NCI-H1436 (cell line): ENCODE data around the gene NF2.

Experiments
- DNase-seq: peaks from one replicate; lab custom pipeline; 2025; lab: John Stamatoyannopoulos, UW

The NF2 gene

DNA sequence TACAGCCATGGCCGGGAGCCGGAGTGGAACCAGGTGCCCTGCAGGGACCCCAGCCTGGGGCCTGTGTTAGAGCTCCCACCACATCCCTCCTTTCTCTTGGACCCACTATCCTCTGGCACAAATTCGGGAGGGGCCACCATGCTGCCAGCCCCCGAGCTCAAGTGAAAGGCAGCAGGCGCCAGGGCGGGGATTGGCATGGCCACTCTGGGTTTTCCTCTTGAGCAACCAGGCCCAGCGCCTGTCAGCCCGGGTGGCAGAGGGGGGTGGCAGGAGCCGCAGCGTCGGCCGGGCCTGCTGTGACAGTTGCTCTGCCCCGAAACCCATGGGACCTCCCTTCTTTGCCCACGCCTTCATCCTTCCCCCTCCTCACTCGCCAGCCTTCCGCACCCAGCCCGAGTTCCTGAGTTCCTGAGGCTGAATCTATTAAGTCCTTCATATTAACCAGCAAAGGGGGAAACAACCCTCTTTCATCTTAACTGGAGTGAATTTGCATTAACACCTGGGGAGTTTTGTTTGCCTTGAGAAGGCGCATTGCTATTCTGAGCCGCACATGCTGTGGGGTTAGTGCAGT, 99.6 kb downstream of the NF2 start:
- no peak for DNase-seq

DNA sequence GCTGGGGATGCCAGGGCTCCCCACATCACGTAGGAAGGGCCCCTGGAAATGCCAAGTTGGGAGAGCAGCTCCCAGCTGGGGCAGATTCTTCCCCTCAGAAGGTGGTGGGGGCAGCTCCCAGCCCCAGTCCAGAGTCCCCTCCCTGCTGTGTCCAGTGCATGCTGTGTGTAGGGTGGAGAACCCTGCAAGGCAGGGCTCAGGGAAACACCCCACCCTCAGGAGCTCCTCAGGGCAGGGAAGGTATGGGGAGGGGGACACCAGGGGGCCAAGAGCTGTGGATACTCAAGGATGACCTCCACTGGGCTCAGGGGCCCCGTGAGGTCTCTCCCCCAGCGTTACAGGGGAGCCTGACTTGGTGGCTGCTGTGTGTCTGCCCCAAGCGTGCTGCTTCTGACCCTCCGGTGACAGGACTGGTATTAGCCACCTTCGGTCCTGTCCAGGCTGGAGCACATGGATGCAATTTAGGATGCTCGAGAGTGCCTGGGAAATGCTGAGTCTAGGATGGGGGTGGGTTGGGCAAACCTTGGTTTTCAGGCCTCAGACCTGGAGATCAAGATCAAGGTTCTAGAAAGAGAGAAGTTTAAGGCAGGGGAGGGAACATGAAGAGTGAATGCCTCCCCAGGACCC, 100.2 kb downstream of the NF2 start:
- DNase-seq, result no peak

DNA sequence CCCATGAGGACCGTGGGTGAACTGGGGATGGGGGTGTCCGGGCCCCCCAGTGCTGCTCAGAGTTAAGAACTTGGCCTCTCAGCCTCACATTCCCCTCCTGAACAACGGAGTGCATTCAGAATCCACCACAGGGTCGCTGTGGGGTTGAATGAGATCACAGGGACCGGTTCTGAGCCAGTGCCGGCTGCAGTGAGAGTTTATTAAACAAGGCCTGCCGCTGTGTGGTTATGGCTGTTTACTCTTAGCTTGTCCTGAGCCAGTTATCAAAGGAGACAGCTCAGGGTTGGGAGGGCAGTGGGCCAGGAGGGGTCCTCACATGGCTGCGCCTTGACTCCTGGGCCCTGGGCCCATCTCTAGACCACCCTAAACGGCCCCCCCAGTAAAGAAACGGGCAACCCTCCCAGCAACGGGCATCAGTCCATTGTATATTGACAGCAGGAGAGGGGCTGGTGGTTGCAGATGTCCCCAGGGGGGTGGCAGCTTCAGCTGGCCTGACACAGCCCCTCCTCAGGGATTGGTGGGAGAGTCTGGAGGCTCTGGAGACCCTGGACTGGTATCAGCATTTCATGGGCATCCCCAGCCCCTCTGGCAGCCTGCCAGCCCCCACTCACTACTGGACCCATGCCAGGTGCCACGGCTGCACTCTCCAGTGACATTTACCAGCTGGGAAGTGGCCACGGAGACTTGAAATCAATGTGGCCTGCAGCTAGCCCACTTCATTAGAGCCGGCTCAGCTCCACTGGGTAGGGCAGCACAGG, 101.3 kb downstream of the NF2 start:
- DNase-seq, result no peak

- no peak for DNase-seq
These were observed 102.2 kb downstream of the NF2 start for GRCh38 chr22:29705651-29706050.

DNA sequence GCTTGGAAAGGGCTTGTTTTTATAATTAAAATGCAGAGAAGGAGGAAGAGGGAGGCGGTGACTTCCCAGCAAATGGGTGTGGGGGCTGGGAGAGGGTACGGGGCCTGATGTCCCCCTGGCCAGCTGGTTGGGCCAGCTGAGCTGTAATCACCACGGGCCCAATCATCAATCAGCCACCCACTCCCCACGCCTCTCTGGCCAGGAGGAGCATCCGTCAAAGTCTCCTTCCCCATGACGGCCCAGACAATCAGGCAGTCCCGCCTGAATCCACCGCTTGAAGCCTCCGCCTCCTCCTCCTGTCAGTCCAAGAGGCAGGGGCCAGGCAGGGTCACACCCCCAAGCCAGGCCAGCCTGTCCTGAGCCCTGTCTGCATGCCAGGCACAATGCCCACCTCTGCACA, 103.1 kb downstream of the NF2 start:
- peak; percentile 23 for DNase-seq

- DNase-seq, result peak; percentile 51
These were observed 103.6 kb downstream of the NF2 start for GRCh38 chr22:29707010-29707409.

GRCh38 chr22:29707471-29707870, 104.0 kb downstream of the NF2 start:
- no peak for DNase-seq

- DNase-seq, result no peak
These were observed 106.8 kb downstream of the NF2 start for GRCh38 chr22:29710193-29710592.

GRCh38 chr22:29710922-29711593, 107.6 kb downstream of the NF2 start:
- DNase-seq, result no peak

DNA sequence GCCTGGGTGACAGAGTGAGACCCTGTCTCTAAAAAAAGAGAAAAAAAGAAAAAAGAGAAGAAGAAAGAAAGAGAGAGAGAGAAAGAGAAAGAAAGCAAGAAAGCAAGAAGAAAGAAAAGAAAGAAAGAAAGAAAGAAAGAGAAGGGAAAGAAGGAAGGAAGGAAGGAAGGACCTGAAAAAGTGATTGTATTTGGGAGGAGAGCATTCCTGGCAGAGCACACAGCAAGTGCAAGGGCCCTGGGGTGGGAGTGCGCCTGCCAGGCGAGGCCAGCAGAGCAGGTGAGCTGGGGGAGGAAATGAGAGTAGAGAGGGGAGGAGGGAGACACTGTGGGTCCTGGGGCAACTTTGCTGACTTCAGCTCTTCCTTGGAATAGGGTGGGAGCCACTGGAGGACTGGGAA, 108.7 kb downstream of the NF2 start:
- no peak for DNase-seq

DNA sequence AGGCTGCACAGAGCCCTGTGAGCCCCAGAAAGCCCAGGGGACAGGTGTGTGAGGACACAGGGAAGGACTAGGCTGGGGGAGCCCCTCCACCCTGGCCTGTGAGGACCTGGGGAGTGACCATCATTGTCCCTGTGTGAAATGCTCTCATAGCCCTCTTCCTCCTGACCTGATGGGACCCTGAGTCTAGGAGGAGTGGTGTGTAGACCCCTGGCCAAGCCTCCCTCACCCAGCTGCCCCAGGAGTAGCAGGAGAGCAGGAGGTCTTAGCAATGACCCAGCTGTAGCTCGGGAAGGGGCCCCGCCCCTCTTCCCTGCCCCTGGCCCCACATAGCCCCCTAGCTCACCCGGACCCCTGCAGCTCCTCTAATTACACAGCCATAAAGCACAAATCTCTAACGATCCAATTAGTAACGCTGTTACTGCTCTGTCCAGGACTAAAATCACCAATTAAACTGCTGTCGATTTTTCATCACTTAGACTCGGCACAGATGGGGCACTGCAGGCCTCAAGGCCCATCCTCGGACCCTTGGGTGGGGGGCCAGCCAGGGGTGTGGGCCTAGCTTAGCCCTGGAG, 109.8 kb downstream of the NF2 start:
- DNase-seq, result no peak

GRCh38 chr22:29715240-29715639, 111.8 kb downstream of the NF2 start:
- no peak for DNase-seq

GRCh38 chr22:29715705-29716104, 112.3 kb downstream of the NF2 start:
- DNase-seq, result no peak

DNA sequence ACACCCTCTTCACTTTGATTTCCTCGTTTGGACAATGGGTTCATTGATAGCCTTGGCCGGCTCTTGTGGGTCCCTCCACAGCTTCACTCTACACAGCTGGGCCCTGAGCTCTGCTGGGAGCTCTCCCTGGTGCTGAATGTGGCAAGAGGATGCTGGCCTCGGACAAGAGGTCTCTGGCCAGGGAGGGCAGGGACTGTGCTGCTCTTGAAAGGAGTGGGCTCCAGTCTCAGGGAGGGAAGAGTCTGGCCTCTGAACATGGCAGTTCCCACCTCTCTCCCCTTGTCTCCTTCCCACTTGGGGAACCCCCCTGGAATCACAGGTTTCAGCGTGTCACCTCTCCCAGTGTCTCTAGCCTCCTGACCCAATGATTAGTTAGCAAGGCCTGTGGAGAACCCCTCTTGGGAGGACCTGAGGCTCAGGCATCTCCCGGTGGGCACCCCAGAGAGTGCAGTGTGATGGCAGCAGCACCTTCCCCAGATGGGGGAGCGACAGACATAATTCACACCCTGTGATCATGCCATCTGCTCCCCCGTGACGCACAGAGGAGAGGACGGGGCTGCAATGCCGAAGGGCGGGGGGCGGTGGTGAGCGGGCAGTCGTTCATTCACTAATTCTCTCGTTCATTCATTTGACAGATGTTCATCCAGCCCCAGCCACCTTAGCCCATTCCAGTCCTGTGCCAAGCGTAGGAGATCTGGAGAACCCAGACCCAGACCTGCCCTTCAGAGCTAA, 113.5 kb downstream of the NF2 start:
- DNase-seq, result no peak

DNA sequence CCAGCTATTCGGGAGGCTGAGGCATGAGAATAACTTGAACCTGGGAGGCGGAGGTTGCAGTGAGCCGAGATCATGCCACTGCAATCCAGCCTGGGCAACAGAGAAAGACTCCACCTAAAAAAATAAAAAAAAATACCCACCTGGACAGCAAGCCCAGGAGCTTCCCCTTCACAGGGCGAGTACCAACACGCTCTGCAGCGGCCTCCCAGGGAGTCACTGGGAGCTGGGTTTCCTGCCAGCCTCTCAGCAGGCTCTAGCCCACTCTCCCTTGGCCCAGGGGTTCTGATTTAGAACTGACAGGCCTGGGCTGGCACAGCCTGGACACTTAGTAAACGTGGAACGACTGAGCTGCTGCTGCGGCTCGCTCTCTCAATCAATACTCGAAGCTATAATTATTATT, 114.4 kb downstream of the NF2 start:
- no peak for DNase-seq

DNA sequence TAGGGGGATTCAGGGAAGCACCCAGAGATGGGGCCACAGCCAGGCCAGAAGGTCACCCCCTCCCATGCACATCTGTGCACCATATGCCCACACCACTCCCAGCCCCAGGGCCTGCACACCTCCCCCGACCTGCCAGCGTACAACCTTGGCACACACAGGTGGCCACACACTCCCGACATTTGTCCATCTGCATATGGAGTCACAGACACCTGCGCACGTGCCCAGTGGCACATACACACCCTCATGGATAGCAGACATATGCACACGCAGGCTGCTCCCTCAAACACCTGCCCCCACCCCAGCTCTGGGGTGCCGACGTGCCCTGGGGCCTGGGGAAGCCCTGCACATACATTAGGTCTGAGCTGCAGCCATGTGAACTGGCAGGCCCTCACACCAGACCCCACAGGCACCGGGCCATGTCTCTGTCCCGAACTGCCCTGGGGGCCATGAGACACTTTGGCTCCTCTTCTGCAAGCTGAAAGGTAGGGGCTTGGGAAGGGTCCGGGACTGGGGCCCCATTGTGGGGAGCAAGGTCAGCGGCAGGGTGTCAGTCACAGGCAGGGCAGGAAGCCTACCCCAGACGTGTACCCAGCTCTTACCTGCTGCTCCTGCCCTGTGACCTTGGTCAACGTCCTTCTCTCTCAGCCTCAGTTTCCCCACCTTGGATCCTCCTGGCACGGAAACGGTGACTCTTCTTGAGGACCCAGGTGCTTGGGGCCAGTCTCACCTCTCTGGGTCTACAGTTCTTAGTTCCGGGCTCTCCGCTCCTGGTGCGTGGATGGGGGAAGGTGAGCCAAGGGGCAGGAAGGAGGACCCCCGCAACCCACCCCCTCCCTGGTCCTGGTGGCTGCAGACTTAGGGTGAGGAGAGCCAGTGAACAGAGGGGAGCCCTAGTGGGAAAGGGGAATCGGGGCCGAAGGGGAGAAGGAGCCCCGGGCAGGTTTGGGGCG, 115.8 kb downstream of the NF2 start:
- DNase-seq, result no peak

- DNase-seq, result no peak
These were observed 116.6 kb downstream of the NF2 start, which contains the start of gene CABP7 for GRCh38 chr22:29719899-29720645. Gene CABP7, plus strand, starts transcription at chr22:29720003. Its CDS starts 422 bp downstream, at chr22:29720425.

DNA sequence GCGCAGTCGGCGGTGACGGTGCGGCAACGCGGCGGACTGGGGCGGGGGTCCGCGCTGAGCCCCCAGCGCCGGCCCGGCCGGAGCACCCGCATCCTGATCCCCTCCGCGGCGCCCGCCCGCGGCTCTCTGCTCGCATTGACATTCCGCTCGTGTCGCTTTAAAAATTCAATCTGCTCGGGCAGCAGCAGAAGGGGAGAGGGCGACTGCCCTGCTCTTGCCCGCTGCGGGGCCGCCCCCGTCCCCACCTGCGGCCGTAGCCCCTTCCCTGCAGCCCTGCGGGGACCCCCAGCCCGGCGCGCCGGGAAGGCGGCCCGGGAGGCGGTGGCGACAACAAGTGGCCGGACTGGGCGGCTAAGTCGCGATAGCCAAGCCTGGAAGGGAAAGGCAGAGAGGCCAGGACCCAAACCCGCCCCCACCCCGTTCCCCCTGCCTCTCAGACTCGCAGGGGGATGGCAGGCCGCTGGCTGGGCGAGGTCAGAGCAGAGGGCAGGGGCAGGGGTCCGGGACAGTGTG, 117.4 kb downstream of the NF2 start:
- DNase-seq, result no peak

- DNase-seq, result no peak
These were observed 118.7 kb downstream of the NF2 start for GRCh38 chr22:29722151-29722550.

- DNase-seq, result no peak
These were observed 119.2 kb downstream of the NF2 start for GRCh38 chr22:29722587-29722986.
